CD4-positive, alpha-beta T cell treated with Interleukin-1 beta for 1 hour (primary cell): ENCODE results near the gene PDCL3.

Source experiments
- DNase-seq, 2 donors: peaks; one replicate each; pipeline ENCODE4 v3.0.0-alpha.2; 2020 to 2022

Gene PDCL3

GRCh38 chr2:100562613-100563406 is at the start of gene PDCL3:
PDCL3 (plus strand) TSS chr2:100562993; CDS start chr2:100563068, 75 bp downstream.
- DNase-seq: peak; percentile 96 to 97

- DNase-seq: no peak
These were observed 49.1 kb upstream of the PDCL3 start for GRCh38 chr2:100513650-100514049.

GRCh38 chr2:100517556-100517955 is 45.2 kb upstream of the PDCL3 start:
- DNase-seq: no peak

- DNase-seq: no peak
These were observed 44.0 kb upstream of the PDCL3 start for GRCh38 chr2:100518801-100519200.

- DNase-seq: no peak
These were observed 42.6 kb upstream of the PDCL3 start for GRCh38 chr2:100520224-100520623.

- no peak for DNase-seq
These were observed 40.4 kb upstream of the PDCL3 start for GRCh38 chr2:100522430-100522829.

- DNase-seq: no peak
These were observed 38.5 kb upstream of the PDCL3 start for GRCh38 chr2:100524331-100524730.

- no peak for DNase-seq
These were observed 35.9 kb upstream of the PDCL3 start for GRCh38 chr2:100526868-100527267.

- DNase-seq: no peak
These were observed 35.3 kb upstream of the PDCL3 start for GRCh38 chr2:100527440-100528015.

- no peak for DNase-seq
These were observed 33.6 kb upstream of the PDCL3 start for GRCh38 chr2:100529176-100529575.

GRCh38 chr2:100529900-100530299 is 32.9 kb upstream of the PDCL3 start:
- DNase-seq: no peak

GRCh38 chr2:100535855-100536254 is 26.9 kb upstream of the PDCL3 start:
- DNase-seq: no peak

- no peak for DNase-seq
These were observed 24.9 kb upstream of the PDCL3 start for GRCh38 chr2:100537918-100538317.

GRCh38 chr2:100539221-100539620 is 23.6 kb upstream of the PDCL3 start:
- no peak for DNase-seq

- no peak for DNase-seq
These were observed 21.4 kb upstream of the PDCL3 start for GRCh38 chr2:100541404-100541803.

GRCh38 chr2:100542418-100542817 is 20.4 kb upstream of the PDCL3 start:
- no peak for DNase-seq

- no peak for DNase-seq
These were observed 17.7 kb upstream of the PDCL3 start for GRCh38 chr2:100544911-100545596.

GRCh38 chr2:100546469-100546868 is 16.3 kb upstream of the PDCL3 start:
- no peak for DNase-seq

GRCh38 chr2:100548771-100549170 is 14.0 kb upstream of the PDCL3 start:
- no peak for DNase-seq

GRCh38 chr2:100551303-100551702 is 11.5 kb upstream of the PDCL3 start:
- no peak for DNase-seq

- peak; percentile 39 to 42 for DNase-seq
These were observed 7.9 kb upstream of the PDCL3 start for GRCh38 chr2:100554798-100555407.

- no peak for DNase-seq
These were observed 6.0 kb upstream of the PDCL3 start for GRCh38 chr2:100556746-100557145.

- no peak for DNase-seq
These were observed 2.5 kb upstream of the PDCL3 start for GRCh38 chr2:100560216-100560830.
